K562 (cell line): ENCODE measurements around the gene WDR46. TPM values are rescaled to one million over a fixed set of nuclear protein-coding genes. Genes with fewer than 3 reads are reported as not detected.

Experiments
- ATF1 ChIP-seq, 2 experiments: fragments of 450-650 bp in 1 of 2; IDR thresholded peaks; 2 replicates each; pipeline ENCODE4 v1.6.1; 2016; ENCODE audit warnings: missing compliant biosample characterization in 1 of 2, missing genetic modification characterization in 1 of 2
- CREB1 ChIP-seq, 2 experiments: sonication (generic) in 1 of 2; formaldehyde crosslinking in 1 of 2; IDR thresholded peaks; 2 replicates each; pipeline versions ENCODE4 v1.6.1 to v1.8.0; 2012 to 2022; ENCODE audit warnings: inconsistent platforms in 1 of 2, mild to moderate bottlenecking in 1 of 2, missing genetic modification reagents in 1 of 2, moderate library complexity in 1 of 2
- EP400 ChIP-seq: fragments of 450-650 bp; IDR thresholded peaks from 2 replicates; pipeline ENCODE4 v1.6.1; 2017; ENCODE audit warnings: antibody characterized with exemption, mild to moderate bottlenecking, moderate library complexity
- FOSL1 ChIP-seq: fragments of 200-800 bp; sonication (Bioruptor generic); conservative IDR thresholded peaks from 2 replicates; pipeline ENCODE4 v1.6.1; 2016; ENCODE audit warnings: missing genetic modification characterization, missing compliant biosample characterization
- IRF1 ChIP-seq: sonication (generic); formaldehyde crosslinking; IDR thresholded peaks from 2 replicates; pipeline ENCODE4 v1.8.0; 2022; ENCODE audit warnings: missing genetic modification reagents, mild to moderate bottlenecking, borderline replicate concordance
- IRF2 ChIP-seq: sonication (generic); formaldehyde crosslinking; IDR thresholded peaks from 2 replicates; pipeline ENCODE4 v1.8.1; 2022; ENCODE audit warnings: mild to moderate bottlenecking, missing genetic modification reagents
- KHSRP ChIP-seq: fragments of 450-650 bp; IDR thresholded peaks from 2 replicates; pipeline ENCODE4 v1.6.1; 2017
- MAFG ChIP-seq: fragments of 450-650 bp; conservative IDR thresholded peaks from 2 replicates; pipeline ENCODE4 v1.6.1; 2016; ENCODE audit warnings: missing genetic modification characterization, missing compliant biosample characterization
- PML ChIP-seq: IDR thresholded peaks from 2 replicates; pipeline ENCODE4 v1.6.1; 2012; ENCODE audit warnings: low read length, inconsistent platforms
- RBFOX2 ChIP-seq: fragments of 200-400 bp; formaldehyde crosslinking; IDR thresholded peaks from 2 replicates; pipeline ENCODE4 v1.6.1; 2017; ENCODE audit warnings: low read depth, mild to moderate bottlenecking, low read length, moderate library complexity
- RBM15 ChIP-seq: fragments of 200-400 bp; formaldehyde crosslinking; IDR thresholded peaks from 2 replicates; pipeline ENCODE4 v1.6.1; 2018; ENCODE audit warnings: mild to moderate bottlenecking, low read length, moderate library complexity; ENCODE audit not compliant: insufficient read depth
- RFX7 ChIP-seq: fragments of 250-450 bp; sonication (Bioruptor Pico); IDR thresholded peaks from 2 replicates; pipeline ENCODE4 v1.5.1; 2021; ENCODE audit warnings: mild to moderate bottlenecking
- TAF15 ChIP-seq: fragments of 200-400 bp; formaldehyde crosslinking; IDR thresholded peaks from 2 replicates; pipeline ENCODE4 v1.6.1; 2017; ENCODE audit warnings: mild to moderate bottlenecking, low read depth, low read length, moderate library complexity
- TAF7 ChIP-seq: fragments of 450-650 bp; IDR thresholded peaks from 2 replicates; pipeline ENCODE4 v1.6.1; 2016; ENCODE audit warnings: missing genetic modification characterization, missing compliant biosample characterization
- ZBTB7A ChIP-seq: IDR thresholded peaks from 2 replicates; pipeline ENCODE4 v1.6.1; 2011; ENCODE audit warnings: low read depth, mild to moderate bottlenecking, low read length, moderate library complexity, borderline replicate concordance; ENCODE audit not compliant: control insufficient read depth
- ZNF143 ChIP-seq: sonication (generic); formaldehyde crosslinking; IDR thresholded peaks from 2 replicates; pipeline ENCODE4 v1.9.0; 2022; ENCODE audit warnings: mild to moderate bottlenecking, missing genetic modification reagents
- ZNF217 ChIP-seq: sonication (generic); formaldehyde crosslinking; IDR thresholded peaks from 2 replicates; pipeline ENCODE4 v1.8.0; 2022; ENCODE audit warnings: mild to moderate bottlenecking, missing genetic modification reagents
- ZNF263 ChIP-seq: sonication (generic); formaldehyde crosslinking; IDR thresholded peaks from 2 replicates; pipeline ENCODE4 v1.8.0; 2022; ENCODE audit warnings: mild to moderate bottlenecking, missing genetic modification reagents, borderline replicate concordance
- ZNF586 ChIP-seq: fragments of 450-650 bp; formaldehyde crosslinking; conservative IDR thresholded peaks from 2 replicates; pipeline ENCODE4 v1.4.0; 2020; ENCODE audit warnings: mild to moderate bottlenecking, moderate library complexity
- ZNF639 ChIP-seq, 2 experiments: fragments of 200-800 bp in 1 of 2; sonication (Bioruptor generic) in 1 of 2; sonication (generic) in 1 of 2; formaldehyde crosslinking in 1 of 2; IDR thresholded peaks in 1 of 2; conservative IDR thresholded peaks in 1 of 2; 2 replicates each; pipeline versions ENCODE4 v1.5.0 to v1.6.1; 2016 to 2020; ENCODE audit warnings: missing compliant biosample characterization in 1 of 2, missing genetic modification characterization in 1 of 2, missing genetic modification reagents in 1 of 2
- ZNF79 ChIP-seq: fragments of 250-450 bp; sonication (Bioruptor Pico); IDR thresholded peaks from 2 replicates; pipeline ENCODE4 v1.4.0; 2020; ENCODE audit warnings: low read depth, mild to moderate bottlenecking, moderate library complexity
- polyA plus RNA-seq, 8 experiments: library from polyadenylated mRNA; depleted of rRNA in 4 of 8; stranded (reverse) in 5 of 8; unstranded in 3 of 8; fragments of >200 nt; fragmentation: Nextera tagmentation in 2 of 8; fragmentation: Illumina TruSeq in 1 of 8; extraction: Ambion mirVana in 2 of 8; extraction: Trizol in 1 of 8; gene quantifications; 2 replicates each; pipeline versions ENCODE4 v1.2.1 to v1.2.3, GENCODE V29; 2011 to 2014; ENCODE audit warnings: inconsistent platforms in 1 of 8, missing spikeins in 1 of 8
- total RNA-seq, 7 experiments: library from RNA; depleted of rRNA in 6 of 7; stranded (reverse); fragments of >200 nt in 6 of 7; fragmentation: Illumina TruSeq in 2 of 7; extraction: Trizol in 2 of 7; gene quantifications; 2 replicates each; pipeline versions ENCODE4 v1.2.1 to v1.2.3, GENCODE V29; 2011 to 2021; ENCODE audit warnings: low replicate concordance in 1 of 7
- TF ChIP-seq, protein P1 (sequence below): fragments of 250-450 bp; sonication (Bioruptor Pico); IDR thresholded peaks from 2 replicates; pipeline ENCODE4 v1.6.1; 2021; ENCODE audit warnings: mild to moderate bottlenecking
- TF ChIP-seq, protein P2 (sequence below): sonication (generic); formaldehyde crosslinking; IDR thresholded peaks from 2 replicates; pipeline ENCODE4 v1.8.0; 2023; ENCODE audit warnings: mild to moderate bottlenecking, missing genetic modification reagents

Gene WDR46
- total and polyA plus RNA-seq, 9 of the 15 experiments (the other 6 are each of a cell fraction or from before 2014, with no cell fraction given), result 8.9 to 146 (median 93.1) TPM

GRCh38 chr6:33313709-33314514 lies 24.9 kb upstream of the WDR46 start, which contains the start of gene TAPBP (continued):
- TF ChIP-seq, protein P1, sequence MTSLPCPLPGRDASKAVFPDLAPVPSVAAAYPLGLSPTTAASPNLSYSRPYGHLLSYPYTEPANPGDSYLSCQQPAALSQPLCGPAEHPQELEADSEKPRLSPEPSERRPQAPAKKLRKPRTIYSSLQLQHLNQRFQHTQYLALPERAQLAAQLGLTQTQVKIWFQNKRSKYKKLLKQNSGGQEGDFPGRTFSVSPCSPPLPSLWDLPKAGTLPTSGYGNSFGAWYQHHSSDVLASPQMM (CRISPR knock-in tag), result no peak
- TF ChIP-seq RBM15 (no peak), ATF1 (CRISPR knock-in tag; IDR thresholded peaks at IDR 0.05) (no peak), ATF1 (tag; IDR thresholded peaks at IDR 0.05) (no peak), ZNF143 (0 out of 2 replicates have a peak, but pooled peaks have one; percentile 35), EP400 (peak; percentile 70), KHSRP (no peak), ZNF217 (CRISPR knock-in tag) (no peak), IRF2 (CRISPR knock-in tag) (peak; percentile 99), ZNF79 (CRISPR knock-in tag) (no peak), PML (peak; percentile 24; the same call in 1 of the 2 replicates), FOSL1 (0 out of 2 replicates have a peak, but pooled peaks have one; percentile 3), RBFOX2 (peak; percentile 73), ZBTB7A (peak; percentile 35; the same call in 1 of the 2 replicates), ZNF263 (CRISPR knock-in tag) (0 out of 2 replicates have a peak, but pooled peaks have one; percentile 49), TAF15 (no peak), TAF7 (tag) (peak; percentile 19; the same call in 1 of the 2 replicates), ZNF586 (0 out of 2 replicates have a peak, but pooled peaks have one; percentile 46), IRF1 (CRISPR knock-in tag) (peak; percentile 77; the same call in 1 of the 2 replicates), MAFG (tag) (no peak), CREB1 (IDR thresholded peaks at IDR 0.05) (no peak), CREB1 (CRISPR knock-in tag; IDR thresholded peaks at IDR 0.05) (0 out of 2 replicates have a peak, but pooled peaks have one; percentile 39), RFX7 (CRISPR knock-in tag) (peak; percentile 83), ZNF639 (CRISPR knock-in tag; conservative IDR thresholded peaks at IDR 0.05 in 1 of 2, IDR thresholded peaks at IDR 0.05 in 1 of 2) (peak in 1 of 2 experiments; percentile 74; a peak in 1 of 4 replicates)
- TF ChIP-seq, protein P2, sequence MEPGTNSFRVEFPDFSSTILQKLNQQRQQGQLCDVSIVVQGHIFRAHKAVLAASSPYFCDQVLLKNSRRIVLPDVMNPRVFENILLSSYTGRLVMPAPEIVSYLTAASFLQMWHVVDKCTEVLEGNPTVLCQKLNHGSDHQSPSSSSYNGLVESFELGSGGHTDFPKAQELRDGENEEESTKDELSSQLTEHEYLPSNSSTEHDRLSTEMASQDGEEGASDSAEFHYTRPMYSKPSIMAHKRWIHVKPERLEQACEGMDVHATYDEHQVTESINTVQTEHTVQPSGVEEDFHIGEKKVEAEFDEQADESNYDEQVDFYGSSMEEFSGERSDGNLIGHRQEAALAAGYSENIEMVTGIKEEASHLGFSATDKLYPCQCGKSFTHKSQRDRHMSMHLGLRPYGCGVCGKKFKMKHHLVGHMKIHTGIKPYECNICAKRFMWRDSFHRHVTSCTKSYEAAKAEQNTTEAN (CRISPR knock-in tag), result no peak
